ENCODE measurements around the gene NAPG. TPM values are rescaled to one million over a fixed set of nuclear protein-coding genes. Genes with fewer than 3 reads are reported as not detected.

Gene NAPG
- 41.0 and 50.6 TPM in 2 replicates for total RNA-seq

GRCh38 chr18:10525697-10526560 is at the start of gene NAPG:
Gene NAPG, plus strand, starts transcription at chr18:10526027. Its CDS starts 76 bp downstream, at chr18:10526103.

Other genes starting within 250 kb of the NAPG start
- not detected in 2 replicates for gene APCDD1, start 71.4 kb upstream of the NAPG start, total RNA-seq